C4-2B (cell line): ENCODE measurements around the gene STRIP2.
"Not testable (repeated sequence)": the region's sequence is repeated elsewhere in the genome, so short reads cannot be mapped to it uniquely, and the experiment has no call there.

Source experiments
- CTCF ChIP-seq: fragments of 450-650 bp; conservative IDR thresholded peaks from 2 replicates; pipeline ENCODE4 v1.5.1; 2017; ENCODE audit warnings: mild to moderate bottlenecking
- ZFX ChIP-seq: fragments of 450-650 bp; IDR thresholded peaks from 2 replicates; pipeline ENCODE4 v1.6.1; 2017

- TF ChIP-seq CTCF, ZFX: not testable (repeated sequence)
Observed at GRCh38 chr7:129524405-129524804, 90.2 kb downstream of the STRIP2 start.
